Activated T-cell treated with anti-CD3 and anti-CD28 coated beads, Interleukin-2, amount 50 U/mL, for 72 hours (primary cell): Measurements from ENCODE around the gene PAPSS2. TPM values are rescaled to one million over a fixed set of nuclear protein-coding genes. Genes with fewer than 3 reads are reported as not detected.

Experiments used
- ATAC-seq, 2 donors: fragments of 150-1000 bp; cut with Tn5 transposase; replicated peaks in 1 of 2; 2 replicates each; pipeline ENCODE4 v1.10.0; 2021; ENCODE audit warnings: moderate library complexity in 2 of 2, mild to moderate bottlenecking in 1 of 2
- DNase-seq, 2 donors: peaks; one replicate each; pipeline ENCODE4 v3.0.0; 2021 to 2022; ENCODE audit warnings: mixed read lengths in 1 of 2
- H3K27ac Mint-ChIP-seq: one replicate; pipeline ENCODE4 v1.8.0; 2022; ENCODE audit warnings: mild to moderate bottlenecking, moderate library complexity, mixed read lengths
- H3K27me3 Mint-ChIP-seq: one replicate; pipeline ENCODE4 v1.8.0; 2022; ENCODE audit warnings: low read depth, mixed read lengths
- H3K36me3 Mint-ChIP-seq, 2 donors: one replicate each; pipeline ENCODE4 v1.8.0; 2022; ENCODE audit warnings: mixed read lengths in 2 of 2, mild to moderate bottlenecking in 1 of 2; ENCODE audit not compliant: insufficient read depth in 2 of 2
- H3K4me1 Mint-ChIP-seq: one replicate; pipeline ENCODE4 v1.8.0; 2022; ENCODE audit warnings: low read depth, mixed read lengths
- H3K4me3 Mint-ChIP-seq, 2 donors: one replicate each; pipeline ENCODE4 v1.8.0; 2022; ENCODE audit warnings: mild to moderate bottlenecking in 2 of 2, mixed read lengths in 2 of 2, moderate library complexity in 2 of 2
- H3K9me3 Mint-ChIP-seq, 2 donors: one replicate each; pipeline ENCODE4 v1.8.0; 2022; ENCODE audit warnings: mixed read lengths in 2 of 2
- total RNA-seq, 2 donors: library from RNA; stranded (reverse); gene quantifications; one replicate each; pipeline ENCODE4 v1.2.3, GENCODE V29; 2022

Gene PAPSS2
- total RNA-seq, 2 donors from 2014 or later: 0.53 to 0.69 TPM

DNA sequence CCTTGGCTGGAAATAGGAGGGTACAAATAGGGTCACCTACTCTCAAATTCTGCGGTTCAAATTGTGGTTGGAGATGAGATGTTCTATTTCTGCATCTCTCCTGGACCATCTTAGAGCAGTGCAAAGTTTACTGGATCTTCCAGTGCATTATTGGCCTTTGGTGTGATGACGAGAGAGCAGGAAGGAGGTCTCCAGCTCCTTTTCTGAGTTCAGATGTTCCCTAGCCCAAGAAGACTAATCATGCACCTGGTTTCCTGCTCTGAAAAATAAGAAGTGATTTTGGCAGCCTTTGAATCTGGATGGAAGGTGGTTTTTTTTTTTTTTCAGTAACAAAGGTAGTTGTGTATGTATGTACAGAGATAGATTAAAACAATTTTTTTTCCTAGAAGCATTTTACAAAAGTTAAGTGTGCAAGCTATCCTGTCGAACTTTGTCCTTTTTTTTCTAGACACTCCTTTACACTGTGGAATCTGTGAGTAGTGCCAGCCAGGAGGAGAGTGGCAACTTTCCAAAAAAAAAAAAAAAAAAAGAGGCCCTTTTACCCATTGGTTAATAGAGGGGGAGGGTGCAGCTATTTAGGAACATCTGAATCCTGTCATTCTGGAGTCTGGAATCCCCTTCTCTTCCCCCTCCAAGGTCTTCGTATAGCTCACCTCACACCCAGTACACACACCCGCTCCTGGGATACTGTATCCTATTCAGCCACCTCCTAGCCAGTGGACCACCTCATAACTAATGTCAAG, 26.3 kb downstream of the PAPSS2 start:
- Mint-ChIP-seq H3K36me3 (no peaks in the 10 kb centered on the region), H3K27ac (no peak overlapping the region), H3K4me3 (no peak overlapping the region), H3K27me3 (peaks cover 3% of the 10 kb centered on the region), H3K9me3 (no peaks in the 10 kb centered on the region), H3K4me1 (no peaks in the 10 kb centered on the region)
- no peak for DNase-seq
- no peak for ATAC-seq

DNA sequence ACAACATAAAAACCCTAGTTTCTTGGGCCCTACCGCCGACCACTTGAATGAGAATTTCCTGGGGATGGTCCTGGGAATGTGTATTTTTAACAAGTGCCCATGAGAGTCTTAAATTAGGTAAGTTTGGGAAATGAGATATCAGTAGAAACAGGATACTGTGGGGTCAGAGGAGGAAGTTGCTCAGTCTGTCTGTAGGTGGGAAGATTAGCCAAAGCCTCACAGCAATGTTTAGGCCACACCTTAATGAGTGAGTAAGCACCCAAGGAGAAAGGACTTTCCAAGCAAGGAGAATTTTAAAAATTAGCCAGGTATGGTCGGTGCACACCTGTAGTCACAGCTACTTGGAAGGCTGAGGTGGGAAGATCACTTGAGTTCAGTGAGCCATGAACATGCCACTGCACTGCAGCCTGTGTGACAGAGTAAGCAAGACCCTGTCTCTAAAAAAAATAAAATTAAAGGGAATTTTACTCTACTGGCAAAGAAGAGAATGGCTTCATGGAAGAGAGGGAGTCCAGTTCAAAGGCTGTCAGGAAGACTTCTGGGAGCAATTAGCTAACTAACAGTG, 31.9 kb downstream of the PAPSS2 start:
- Mint-ChIP-seq H3K4me1 (no peaks in the 10 kb centered on the region), H3K9me3 (no peaks in the 10 kb centered on the region), H3K27me3 (no peaks in the 10 kb centered on the region), H3K36me3 (no peaks in the 10 kb centered on the region), H3K27ac (no peak overlapping the region), H3K4me3 (no peak overlapping the region)
- no peak for ATAC-seq
- DNase-seq: no peak

DNA sequence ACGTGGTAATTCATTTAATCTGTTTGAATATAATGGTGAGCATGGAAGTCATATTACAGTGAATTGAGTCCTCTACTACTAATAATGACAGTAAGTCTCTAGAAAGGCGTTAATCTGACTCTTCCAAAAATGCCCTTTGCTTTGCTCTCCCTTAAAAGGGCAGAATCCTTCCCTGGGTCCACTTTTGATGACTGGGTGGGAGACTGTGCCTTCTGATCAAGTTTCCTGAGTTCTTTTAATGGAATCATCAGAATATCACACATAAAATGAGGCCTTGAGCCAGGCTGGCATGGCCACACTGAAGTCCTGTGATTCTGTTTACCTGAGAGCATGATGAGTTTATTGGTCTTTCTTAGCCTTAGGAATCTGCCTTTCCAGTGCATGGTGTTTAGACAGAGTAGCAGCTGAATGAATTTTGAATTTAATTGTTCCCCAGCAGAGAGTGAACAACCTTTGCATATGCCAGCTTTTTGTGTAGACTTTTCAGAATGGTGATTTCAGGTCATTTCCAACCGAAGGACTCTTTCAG, 33.3 kb downstream of the PAPSS2 start:
- ATAC-seq (no peak), DNase-seq (no peak)
- Mint-ChIP-seq H3K4me3 (no peak overlapping the region), H3K9me3 (no peaks in the 10 kb centered on the region), H3K27me3 (peaks cover 9% of the 10 kb centered on the region), H3K36me3 (no peaks in the 10 kb centered on the region), H3K27ac (no peak overlapping the region), H3K4me1 (no peaks in the 10 kb centered on the region)

DNA sequence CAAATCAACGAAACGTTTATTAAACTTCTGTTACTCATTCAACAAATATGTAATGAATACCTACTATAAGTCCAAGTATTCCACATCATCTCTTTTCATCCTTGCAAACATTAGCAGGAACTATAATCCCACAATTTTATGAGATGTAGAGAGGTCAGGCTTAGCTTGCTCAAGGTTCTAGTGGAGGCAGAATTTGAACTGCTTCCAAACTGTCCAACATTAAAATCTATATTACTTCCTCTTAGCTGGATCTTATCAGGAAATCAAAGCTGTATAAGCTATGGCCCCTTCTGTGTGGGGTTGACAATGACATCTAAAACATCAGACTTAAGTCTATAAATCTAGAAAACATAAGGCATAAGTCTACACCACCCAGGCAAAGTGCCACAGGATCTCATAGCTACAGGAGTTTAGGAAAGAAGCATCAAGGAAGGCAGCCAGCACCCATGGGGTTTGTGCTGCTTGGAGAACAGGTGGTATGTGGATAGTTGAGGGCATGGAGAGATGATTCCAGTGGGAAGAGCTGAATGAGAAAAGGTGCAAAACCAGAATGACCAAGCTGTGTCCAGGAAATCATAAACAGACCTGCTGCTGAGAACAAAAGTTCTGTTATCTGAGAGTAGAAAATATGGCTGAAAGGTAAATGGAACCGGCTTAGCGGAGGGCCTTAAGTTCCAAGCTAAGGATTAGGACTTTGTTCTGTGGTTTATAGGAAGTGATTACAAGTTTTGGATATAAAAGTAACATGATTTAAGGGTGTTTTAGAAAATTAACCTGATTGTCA, 34.5 kb downstream of the PAPSS2 start:
- no peak for ATAC-seq

DNA sequence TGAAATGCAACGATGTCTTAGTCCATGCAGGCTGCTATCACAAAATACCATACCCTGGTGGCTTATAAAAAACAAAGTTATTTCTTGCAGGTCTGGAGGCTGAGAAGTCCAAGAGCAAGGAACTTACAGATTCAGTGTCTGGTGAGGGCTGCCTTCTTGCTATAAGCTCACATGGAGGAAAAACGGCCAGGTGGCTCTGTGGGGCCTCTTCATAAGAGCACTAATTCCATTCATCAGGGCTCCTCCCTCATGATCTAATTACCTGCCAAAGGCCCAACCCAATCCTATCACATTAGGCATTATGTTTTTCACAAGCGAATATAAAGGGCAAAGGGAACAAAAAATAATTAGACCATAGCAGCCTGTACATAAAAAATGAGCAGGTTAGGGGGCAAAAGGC, 35.4 kb downstream of the PAPSS2 start:
- Mint-ChIP-seq H3K4me3 (no peak overlapping the region), H3K4me1 (no peaks in the 10 kb centered on the region), H3K27ac (no peak overlapping the region), H3K27me3 (peaks cover 17% of the 10 kb centered on the region), H3K9me3 (no peaks in the 10 kb centered on the region), H3K36me3 (no peaks in the 10 kb centered on the region)
- ATAC-seq (no peak), DNase-seq (no peak)

More for the DNA sequence above, 34.5 kb downstream of the PAPSS2 start:
- no peak for DNase-seq
- Mint-ChIP-seq H3K4me3 (no peak overlapping the region), H3K36me3 (no peaks in the 10 kb centered on the region), H3K4me1 (no peaks in the 10 kb centered on the region), H3K9me3 (no peaks in the 10 kb centered on the region), H3K27me3 (peaks cover 17% of the 10 kb centered on the region), H3K27ac (no peak overlapping the region)

DNA sequence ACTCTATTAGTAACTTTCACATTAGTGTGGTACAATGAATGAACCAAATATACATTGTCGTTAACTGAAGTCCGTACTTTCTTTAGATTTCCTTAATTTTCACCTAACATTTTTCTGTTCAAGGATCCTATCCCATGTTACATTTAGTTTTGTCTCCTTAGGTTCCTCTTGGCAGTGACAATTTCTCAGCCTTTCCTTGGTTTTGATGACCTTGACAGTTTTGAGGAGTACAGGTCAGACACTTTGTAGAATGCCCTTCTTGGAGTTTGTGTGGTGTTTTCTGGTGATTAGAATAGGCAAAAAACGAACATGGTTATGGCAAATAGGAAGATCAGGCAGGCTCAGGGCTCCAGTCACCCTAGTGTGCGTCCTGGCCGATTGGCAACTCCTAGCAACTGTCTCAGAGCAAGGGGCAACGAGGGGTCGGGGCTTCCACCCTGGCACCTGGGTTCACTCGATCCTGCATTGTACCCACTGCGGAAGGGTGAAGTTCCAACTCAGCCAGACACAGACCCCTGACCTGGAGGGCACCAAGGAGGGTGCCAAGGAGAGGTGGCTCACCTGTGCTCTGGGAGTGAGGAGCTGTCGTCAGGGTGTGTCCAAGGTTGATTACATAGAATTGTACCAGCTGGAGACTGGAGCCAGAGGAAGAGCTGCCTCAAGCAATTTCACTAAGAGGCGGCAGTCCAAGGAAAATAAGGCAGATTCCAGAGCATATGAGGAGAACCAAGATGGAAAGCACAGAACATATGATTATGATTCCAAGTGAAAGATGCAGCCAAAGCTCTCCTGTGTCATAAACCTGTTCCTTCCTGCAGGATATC, 37.5 kb downstream of the PAPSS2 start:
- H3K36me3 Mint-ChIP-seq: no peaks in the 10 kb centered on the region

DNA sequence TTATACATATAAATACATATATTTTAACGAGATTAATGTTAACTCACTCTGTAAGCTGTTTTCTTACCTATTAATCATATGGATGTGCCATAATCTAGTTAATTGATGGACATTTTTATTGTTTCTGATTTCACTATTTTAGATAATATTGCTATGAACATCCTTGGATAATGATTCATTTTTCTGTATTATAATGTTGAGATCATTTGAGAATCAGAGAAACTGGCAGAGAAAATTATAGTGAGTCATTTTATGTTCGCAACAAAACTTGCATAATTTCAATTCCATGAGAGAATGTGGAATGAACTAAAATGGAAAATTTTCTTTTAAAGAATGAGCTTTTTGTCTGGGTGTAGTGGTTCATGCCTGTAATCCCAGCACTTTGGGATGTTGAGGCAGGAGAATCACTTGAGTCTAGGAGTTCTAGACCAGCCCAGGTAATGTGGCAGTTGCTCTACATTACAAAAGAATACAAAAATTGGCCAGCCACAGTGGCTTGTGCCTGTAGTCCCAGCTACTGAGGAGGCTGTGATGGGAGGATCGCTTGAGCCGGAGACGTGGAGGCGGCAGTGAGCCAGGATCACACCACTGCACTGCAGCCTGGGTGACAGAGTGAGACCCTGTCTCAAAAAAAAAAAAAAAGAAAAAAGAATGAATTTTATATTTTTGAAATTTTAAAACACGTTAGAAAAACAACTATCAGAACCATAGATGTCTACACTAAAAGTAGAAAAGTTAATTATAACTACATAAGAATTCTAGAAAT, 40.5 kb downstream of the PAPSS2 start:
- Mint-ChIP-seq H3K27ac (no peak overlapping the region), H3K27me3 (peaks cover 17% of the 10 kb centered on the region), H3K36me3 (no peaks in the 10 kb centered on the region), H3K4me3 (no peak overlapping the region), H3K9me3 (no peaks in the 10 kb centered on the region), H3K4me1 (no peaks in the 10 kb centered on the region)
- ATAC-seq: no peak
- DNase-seq: no peak

More for the DNA sequence above, 37.5 kb downstream of the PAPSS2 start:
- Mint-ChIP-seq H3K4me3 (no peak overlapping the region), H3K27ac (no peak overlapping the region), H3K4me1 (no peaks in the 10 kb centered on the region), H3K9me3 (no peaks in the 10 kb centered on the region), H3K27me3 (peaks cover 17% of the 10 kb centered on the region)
- no peak for DNase-seq
- no peak for ATAC-seq

DNA sequence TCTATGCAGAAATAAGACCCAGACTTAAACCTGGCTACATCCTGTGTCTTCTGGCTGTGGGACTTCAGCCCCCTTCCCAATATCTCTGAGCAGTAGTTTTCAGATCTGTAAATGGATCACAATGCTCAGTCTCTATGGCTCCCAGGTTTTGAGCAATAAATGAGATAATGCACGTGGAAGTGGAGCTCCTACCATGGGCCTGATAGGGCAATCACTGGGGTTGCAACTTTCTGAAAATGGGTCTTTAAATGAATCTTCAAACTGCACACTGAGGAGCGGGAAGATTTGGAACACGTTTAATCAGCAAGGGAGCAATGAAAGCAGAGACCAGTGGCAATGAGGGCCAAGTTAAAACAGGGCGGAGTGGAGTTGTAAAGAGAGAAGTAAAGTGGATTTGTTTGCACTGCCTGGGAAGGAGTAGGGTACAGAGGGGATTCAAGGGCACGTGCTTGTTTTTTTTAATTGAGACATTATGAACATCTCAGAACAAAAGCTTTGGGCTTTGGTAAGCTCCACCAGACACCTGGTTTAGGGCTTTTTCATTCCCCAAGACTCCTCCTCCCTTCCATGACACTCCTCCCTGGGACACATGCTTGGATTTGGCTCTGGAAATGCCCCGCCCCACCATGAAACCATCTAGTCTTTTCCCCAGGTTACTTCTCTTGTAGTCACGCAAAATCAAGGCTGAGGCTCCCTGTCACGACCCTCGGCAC, 42.7 kb downstream of the PAPSS2 start:
- Mint-ChIP-seq H3K27me3 (peaks cover 10% of the 10 kb centered on the region), H3K36me3 (no peaks in the 10 kb centered on the region), H3K9me3 (no peaks in the 10 kb centered on the region), H3K4me1 (no peaks in the 10 kb centered on the region), H3K4me3 (no peak overlapping the region), H3K27ac (no peak overlapping the region)
- ATAC-seq (no peak), DNase-seq (no peak)

DNA sequence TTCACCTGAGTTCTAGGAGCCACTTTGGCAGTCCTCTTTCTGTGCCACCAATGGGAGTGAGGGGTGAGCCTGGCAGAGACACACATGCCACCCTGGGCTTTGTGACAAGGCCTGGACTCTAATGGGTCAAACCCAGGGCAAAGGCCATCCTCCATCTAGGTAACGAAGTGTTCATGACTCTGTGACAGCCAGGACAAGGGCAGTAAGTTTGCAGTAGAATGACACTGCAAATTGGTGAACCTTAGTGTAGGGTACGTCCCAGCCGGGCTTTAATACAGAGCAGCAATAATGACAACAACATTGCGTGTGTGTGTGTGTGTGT, 43.3 kb downstream of the PAPSS2 start:
- ATAC-seq (no peak), DNase-seq (no peak)
- H3K27me3 Mint-ChIP-seq: peaks cover 9% of the 10 kb centered on the region
- no peak overlapping the region for H3K4me3 Mint-ChIP-seq
- H3K36me3 Mint-ChIP-seq: no peaks in the 10 kb centered on the region
- H3K4me1 Mint-ChIP-seq: no peaks in the 10 kb centered on the region
- no peaks in the 10 kb centered on the region for H3K9me3 Mint-ChIP-seq
- no peak overlapping the region for H3K27ac Mint-ChIP-seq

DNA sequence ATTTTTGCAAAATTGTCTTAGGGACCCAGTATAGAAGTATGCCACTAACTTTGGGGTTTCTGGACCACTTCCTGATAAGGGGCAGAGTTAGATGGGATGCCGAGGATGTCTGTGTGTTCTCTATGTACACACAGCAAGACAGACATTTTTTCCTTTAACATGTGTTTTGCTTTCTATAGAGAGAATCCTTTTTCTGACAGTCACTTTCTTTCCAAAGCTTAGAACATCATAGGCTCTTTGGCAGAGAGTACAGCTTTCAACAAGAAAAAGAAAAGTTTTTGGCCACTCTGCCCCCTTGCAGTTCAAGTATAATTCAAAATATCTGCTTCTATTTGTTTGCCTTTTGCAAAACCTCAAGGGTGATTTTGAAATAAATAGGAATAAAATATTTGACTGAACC, 44.1 kb downstream of the PAPSS2 start:
- Mint-ChIP-seq H3K36me3 (no peaks in the 10 kb centered on the region), H3K9me3 (no peaks in the 10 kb centered on the region), H3K27ac (no peak overlapping the region), H3K4me3 (no peak overlapping the region), H3K27me3 (peaks cover under 1% of the 10 kb centered on the region), H3K4me1 (no peaks in the 10 kb centered on the region)
- ATAC-seq (no peak), DNase-seq (no peak)

DNA sequence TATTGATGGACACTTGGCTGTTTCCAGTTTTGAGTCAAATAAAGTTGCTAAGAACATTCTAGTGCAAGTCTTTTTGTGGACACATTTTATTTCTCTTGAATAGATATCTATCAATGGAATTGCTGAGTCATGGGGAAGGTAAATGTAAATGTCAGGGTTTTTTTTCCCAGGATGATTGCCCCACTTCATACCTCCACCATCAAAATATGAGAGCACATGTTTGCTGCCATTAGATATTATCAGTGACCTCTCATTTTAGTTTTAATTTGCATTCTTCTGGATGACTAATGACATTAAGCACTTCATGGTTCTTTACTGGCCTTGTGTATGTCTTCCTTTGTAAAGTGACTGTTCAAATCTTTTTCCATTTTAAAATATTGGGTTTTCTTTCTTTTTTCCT, 45.7 kb downstream of the PAPSS2 start:
- H3K4me1 Mint-ChIP-seq: no peaks in the 10 kb centered on the region
- no peaks in the 10 kb centered on the region for H3K36me3 Mint-ChIP-seq

DNA sequence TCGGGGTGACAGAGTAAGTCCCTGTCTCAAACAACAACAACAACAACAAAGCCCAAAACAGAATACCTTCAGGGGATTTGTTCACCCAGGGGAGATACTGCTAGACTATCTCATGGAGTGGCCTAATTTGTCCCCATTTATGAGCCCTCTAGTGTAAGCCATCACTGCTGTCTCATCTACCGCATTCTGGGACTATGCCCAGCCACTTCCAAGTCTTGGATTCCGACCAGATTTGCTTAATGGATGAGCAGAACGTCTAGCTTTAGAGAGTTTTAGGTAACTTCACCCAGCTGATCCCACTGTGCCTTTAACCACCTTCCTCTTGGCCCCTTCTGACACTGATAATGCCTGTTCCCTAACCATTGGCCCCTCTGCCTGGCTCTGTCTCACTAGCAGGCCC, 47.1 kb downstream of the PAPSS2 start:
- H3K27me3 Mint-ChIP-seq: no peaks in the 10 kb centered on the region
- no peaks in the 10 kb centered on the region for H3K9me3 Mint-ChIP-seq
- no peaks in the 10 kb centered on the region for H3K4me1 Mint-ChIP-seq
- no peaks in the 10 kb centered on the region for H3K36me3 Mint-ChIP-seq
- no peak for ATAC-seq
- H3K27ac Mint-ChIP-seq: no peak overlapping the region
- no peak overlapping the region for H3K4me3 Mint-ChIP-seq
- DNase-seq: no peak

More for the DNA sequence above, 45.7 kb downstream of the PAPSS2 start:
- DNase-seq (no peak), ATAC-seq (no peak)
- no peaks in the 10 kb centered on the region for H3K9me3 Mint-ChIP-seq
- H3K27me3 Mint-ChIP-seq: no peaks in the 10 kb centered on the region
- H3K4me3 Mint-ChIP-seq: no peak overlapping the region
- H3K27ac Mint-ChIP-seq: no peak overlapping the region
